ENCODE measurements around the gene YIF1A.

GRCh38 chr11:66310324-66310723, 21.4 kb upstream of the YIF1A start:
- TF ChIP-seq POLR2A (IDR thresholded peaks at IDR 0.05; ENCODE audit: low read depth, low read length) = no peak
- no peak for TF ChIP-seq POLR2AphosphoS5 (IDR thresholded peaks at IDR 0.05; ENCODE audit: low read depth, low read length)
- TF ChIP-seq TAF1 (IDR thresholded peaks at IDR 0.05; ENCODE audit: borderline replicate concordance, low read depth, low read length) = no peak

Data from GM12892 (cell line).